GM21786 (cell line): Measurements from ENCODE around the gene ZCRB1.
"Not testable (repeated sequence)": the region's sequence is repeated elsewhere in the genome, so short reads cannot be mapped to it uniquely, and the experiment has no call there.

Experiments used
- ATAC-seq: cut with Tn5 transposase; IDR thresholded peaks from one replicate; pipeline ENCODE4 v1.9.1; 2021; ENCODE audit not compliant: unreplicated experiment

ZCRB1 gene

GRCh38 chr12:42330097-42330496 lies 4.2 kb upstream of the ZCRB1 start:
- not testable (repeated sequence) for ATAC-seq

GRCh38 chr12:42327227-42327590 lies 1.3 kb upstream of the ZCRB1 start:
- no peak for ATAC-seq

- peak; percentile 26 for ATAC-seq
Measured at GRCh38 chr12:42326541-42327226, 790 bp upstream of the ZCRB1 start.

DNA sequence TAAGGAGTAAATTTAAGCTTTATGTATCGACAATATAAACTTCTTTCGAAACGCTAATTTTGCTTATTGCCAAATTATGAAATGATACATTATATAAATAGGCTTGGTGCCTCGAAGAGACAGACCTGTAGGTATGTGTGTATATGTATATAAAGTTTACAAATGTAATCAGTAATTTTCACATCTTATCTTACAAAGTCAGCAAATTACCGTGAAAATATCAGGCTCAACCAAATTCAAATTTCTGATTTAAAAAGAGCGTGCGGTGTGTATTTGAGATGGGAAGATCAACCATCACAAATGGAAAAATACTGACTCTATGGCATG lies 605 bp downstream of the ZCRB1 start:
- ATAC-seq, result no peak

DNA sequence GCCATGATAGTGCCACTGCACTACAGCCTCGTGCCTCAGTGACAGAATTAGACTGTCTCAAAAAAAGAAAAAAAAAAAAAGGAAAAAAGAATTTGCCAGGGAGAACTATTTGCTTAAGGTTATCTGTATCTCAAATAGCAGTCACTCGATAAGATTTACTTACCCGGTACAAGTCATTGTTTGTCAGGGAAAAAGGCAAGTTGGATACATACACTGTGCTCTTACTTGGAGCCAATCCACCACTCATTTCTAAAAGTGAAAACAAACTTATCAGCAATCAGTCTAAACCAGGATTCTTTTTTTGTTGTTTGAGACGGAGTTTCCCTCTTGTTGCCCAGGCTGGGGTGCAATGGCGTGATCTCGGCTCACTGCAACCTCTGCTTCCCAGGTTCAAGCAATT lies 2.0 kb downstream of the ZCRB1 start:
- no peak for ATAC-seq

- no peak for ATAC-seq
Measured at GRCh38 chr12:42322567-42322966, 3.3 kb downstream of the ZCRB1 start.

DNA sequence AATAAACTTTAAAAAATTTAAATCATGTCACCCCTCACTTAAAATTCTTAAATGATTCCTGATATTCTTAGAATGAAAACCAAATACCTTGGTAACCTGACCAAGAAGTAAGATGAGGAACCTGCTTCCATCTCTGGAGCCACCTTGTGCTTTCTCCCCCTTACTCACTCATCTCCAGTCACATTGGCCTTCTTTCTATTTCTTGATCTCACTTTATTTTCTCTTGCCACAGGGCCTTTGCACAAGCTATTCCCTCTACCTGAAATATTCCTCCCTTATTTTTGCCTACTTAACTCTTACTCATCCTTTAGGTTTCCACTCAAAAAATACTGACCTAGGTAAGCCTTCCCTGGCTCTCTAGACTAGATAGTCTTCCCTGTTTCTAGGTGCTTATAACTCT lies 5.1 kb downstream of the ZCRB1 start:
- ATAC-seq, result no peak

DNA sequence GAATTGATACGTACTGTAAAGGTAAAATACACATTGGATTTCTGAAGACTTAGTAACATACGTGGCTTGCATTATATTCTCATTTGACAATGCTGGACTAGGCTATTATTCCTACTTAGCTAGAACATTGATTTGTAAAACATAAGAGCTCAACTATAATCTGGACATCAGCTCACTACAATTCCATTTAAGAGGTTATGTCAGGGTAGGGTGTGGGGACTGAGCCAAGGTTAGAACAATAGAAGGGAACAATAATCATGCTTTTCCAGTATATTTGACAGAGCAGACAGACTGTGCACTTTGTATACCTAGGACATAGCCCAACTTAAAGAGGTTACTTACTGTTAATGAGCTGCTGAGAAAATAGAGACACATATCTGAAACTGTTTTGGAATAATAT lies 10.8 kb downstream of the ZCRB1 start:
- no peak for ATAC-seq

- no peak for ATAC-seq
Measured at GRCh38 chr12:42309996-42310395, 15.9 kb downstream of the ZCRB1 start.

GRCh38 chr12:42308390-42308789 lies 17.5 kb downstream of the ZCRB1 start:
- no peak for ATAC-seq

GRCh38 chr12:42306297-42306696 lies 19.6 kb downstream of the ZCRB1 start:
- no peak for ATAC-seq

- peak; percentile 79 for ATAC-seq
Measured at GRCh38 chr12:42299392-42300308, 26.2 kb downstream of the ZCRB1 start.

- no peak for ATAC-seq
Measured at GRCh38 chr12:42298887-42299286, 27.0 kb downstream of the ZCRB1 start.

- no peak for ATAC-seq
Measured at GRCh38 chr12:42296503-42297109, 29.3 kb downstream of the ZCRB1 start.

- ATAC-seq, result no peak
Measured at GRCh38 chr12:42291680-42292079, 34.2 kb downstream of the ZCRB1 start.

DNA sequence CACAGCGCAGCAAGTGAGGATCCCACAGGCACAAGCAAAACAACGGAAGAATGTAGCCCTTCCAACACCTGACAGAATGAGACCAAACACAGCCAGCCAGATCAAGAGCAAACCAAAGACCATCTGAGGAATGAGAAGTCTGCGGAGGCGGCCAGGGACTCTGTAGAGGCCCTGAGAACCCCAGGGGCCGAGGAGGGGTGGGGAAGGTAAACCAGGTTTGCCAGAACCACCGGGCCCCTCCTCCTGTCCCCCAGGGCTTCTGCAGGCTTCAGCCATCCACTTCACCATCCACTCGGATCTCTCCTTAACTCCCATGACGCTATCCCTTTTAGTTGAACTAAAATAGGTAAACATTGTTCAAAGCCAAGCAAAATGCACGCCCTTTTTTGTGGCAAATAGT lies 37.4 kb downstream of the ZCRB1 start:
- ATAC-seq, result no peak

DNA sequence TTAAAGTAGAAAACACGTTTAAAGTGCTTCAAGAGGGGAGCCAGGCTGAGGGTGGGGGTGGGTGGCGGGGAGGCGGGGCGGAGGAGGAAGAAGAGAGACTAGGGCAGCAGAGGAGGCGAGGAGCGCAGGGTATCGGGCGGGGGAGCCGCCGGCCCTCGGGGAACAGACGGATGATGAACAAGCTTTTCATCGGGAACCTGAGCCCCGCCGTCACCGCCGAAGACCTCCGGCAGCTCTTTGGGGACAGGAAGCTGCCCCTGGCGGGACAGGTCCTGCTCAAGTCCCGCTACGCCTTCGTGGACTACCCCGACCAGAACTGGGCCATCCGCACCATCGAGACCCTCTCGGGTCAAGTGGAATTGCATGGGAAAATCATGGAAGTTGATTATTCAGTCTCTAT lies 39.2 kb downstream of the ZCRB1 start:
- no peak for ATAC-seq

DNA sequence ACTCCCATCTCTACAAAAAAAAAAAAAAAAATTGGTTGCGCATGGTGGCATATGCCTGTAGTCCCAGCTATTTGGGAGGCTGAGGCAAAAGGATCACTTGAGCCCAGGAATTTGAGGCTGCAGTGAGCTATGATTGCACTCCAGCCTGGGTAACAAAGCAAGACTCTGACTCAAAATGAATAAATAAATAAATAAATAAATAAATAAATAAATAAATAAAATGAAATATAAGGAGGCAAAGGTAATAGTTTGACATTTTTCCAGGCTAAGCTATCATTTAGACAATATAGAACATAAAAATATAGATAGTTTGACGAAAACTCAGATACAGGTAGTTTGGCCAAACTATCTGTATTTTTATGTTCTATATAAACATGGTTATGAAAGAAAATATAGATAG lies 40.5 kb downstream of the ZCRB1 start:
- ATAC-seq, result no peak

DNA sequence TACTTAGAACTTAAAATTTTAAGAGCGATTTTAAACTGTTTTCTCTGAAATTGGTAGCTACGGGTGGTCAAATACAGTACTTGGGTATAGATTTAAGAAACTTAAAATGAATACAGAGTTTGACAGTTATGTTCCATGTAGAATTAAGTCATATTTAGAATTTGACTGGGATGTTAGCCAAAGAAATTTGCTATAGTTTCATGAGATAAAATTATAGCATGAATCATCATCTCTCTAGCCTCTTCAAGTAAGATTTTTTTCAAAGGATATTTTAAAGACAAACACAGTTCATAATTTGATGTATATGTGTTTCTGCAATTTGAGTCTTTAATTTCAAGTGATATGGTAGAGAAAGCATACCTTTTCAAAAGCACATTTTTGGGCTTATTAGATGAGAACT lies 41.0 kb downstream of the ZCRB1 start:
- no peak for ATAC-seq

GRCh38 chr12:42284157-42284556 lies 41.7 kb downstream of the ZCRB1 start:
- no peak for ATAC-seq

DNA sequence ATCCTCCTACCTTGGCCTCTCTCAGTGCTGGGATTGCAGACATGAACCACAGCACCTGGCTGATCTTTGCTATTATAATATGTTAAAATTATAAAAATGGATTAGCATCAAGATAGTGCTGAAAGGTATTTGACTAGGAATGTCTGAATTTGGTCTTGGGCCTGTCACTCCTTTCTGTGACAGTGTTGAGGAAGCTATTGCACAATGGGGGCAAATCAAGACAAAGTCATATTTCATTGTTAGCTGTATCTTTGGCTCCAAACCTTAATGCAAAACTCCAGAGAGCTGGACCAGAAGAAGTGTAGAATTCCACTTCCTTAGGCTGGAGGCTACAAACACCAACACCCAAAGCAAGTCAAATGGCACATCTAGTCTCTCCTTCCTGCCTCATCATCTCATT lies 42.2 kb downstream of the ZCRB1 start:
- ATAC-seq, result no peak

- no peak for ATAC-seq
Measured at GRCh38 chr12:42282294-42282693, 43.6 kb downstream of the ZCRB1 start.
